GM12865 (cell line): ENCODE results near the gene PCDHGA7.

Source experiments
- DNase-seq: peaks from one replicate; pipeline ENCODE4 v3.0.0; 2010; ENCODE audit warnings: low read depth
- H3K4me3 ChIP-seq: 2 replicates; pipeline ENCODE4 v1.5.1; 2011; ENCODE audit warnings: mild to moderate bottlenecking, low read depth, low read length, control low read depth
- CTCF ChIP-seq: IDR thresholded peaks from 2 replicates; pipeline ENCODE4 v1.5.1; 2011; ENCODE audit warnings: low read length, control low read depth, low read depth, inconsistent platforms; ENCODE audit not compliant: insufficient read depth; ENCODE audit errors: missing control alignments

The PCDHGA7 gene

GRCh38 chr5:141359790-141360426, 22.6 kb upstream of the PCDHGA7 start, which contains the start of gene PCDHGB2:
Gene PCDHGB2 (plus strand): TSS chr5:141359994. CDS start chr5:141360136, 142 bp downstream.
- DNase-seq, result peak; percentile 64
- H3K4me3 ChIP-seq, result peak within 1 kb of the TSS; percentile 39
- TF ChIP-seq CTCF, result peak; percentile 42

- H3K4me3 ChIP-seq, result no peak overlapping the region
- TF ChIP-seq CTCF, result no peak
- no peak for DNase-seq
These were observed 21.9 kb upstream of the PCDHGA7 start for GRCh38 chr5:141360685-141361084.

GRCh38 chr5:141362719-141363118, 19.8 kb upstream of the PCDHGA7 start:
- no peak for TF ChIP-seq CTCF
- no peak for DNase-seq
- no peak overlapping the region for H3K4me3 ChIP-seq

GRCh38 chr5:141363952-141364660, 18.4 kb upstream of the PCDHGA7 start, which contains the start of gene PCDHGA5:
Gene PCDHGA5 (plus strand): TSS chr5:141364162. CDS start chr5:141364331, 169 bp downstream.
- no peak for TF ChIP-seq CTCF
- DNase-seq, result no peak
- no peak within 1 kb of the TSS for H3K4me3 ChIP-seq

- H3K4me3 ChIP-seq, result no peak overlapping the region
- TF ChIP-seq CTCF, result no peak
These were observed 16.3 kb upstream of the PCDHGA7 start for GRCh38 chr5:141366016-141366896.

GRCh38 chr5:141369994-141370848, 12.3 kb upstream of the PCDHGA7 start, which contains the start of gene PCDHGB3:
Gene PCDHGB3 (plus strand): TSS chr5:141370242. CDS start chr5:141370395, 153 bp downstream.
- DNase-seq, result peak; percentile 83
- H3K4me3 ChIP-seq, result peak within 1 kb of the TSS; percentile 59

More at GRCh38 chr5:141366016-141366896, 16.3 kb upstream of the PCDHGA7 start:
- no peak for DNase-seq

More at GRCh38 chr5:141369994-141370848, 12.3 kb upstream of the PCDHGA7 start, which contains the start of gene PCDHGB3:
- TF ChIP-seq CTCF, result peak; percentile 51
